ENCODE data around the gene CACNA1C. TPM values are rescaled to one million over a fixed set of nuclear protein-coding genes. Genes with fewer than 3 reads are reported as not detected.
A peak's percentile ranks its signal among the peaks of the same experiment; 100 is the strongest.

Gene CACNA1C
- total RNA-seq, 4 donors from 2014 or later = 0.38 to 2.4 (median 1.4) TPM

DNA sequence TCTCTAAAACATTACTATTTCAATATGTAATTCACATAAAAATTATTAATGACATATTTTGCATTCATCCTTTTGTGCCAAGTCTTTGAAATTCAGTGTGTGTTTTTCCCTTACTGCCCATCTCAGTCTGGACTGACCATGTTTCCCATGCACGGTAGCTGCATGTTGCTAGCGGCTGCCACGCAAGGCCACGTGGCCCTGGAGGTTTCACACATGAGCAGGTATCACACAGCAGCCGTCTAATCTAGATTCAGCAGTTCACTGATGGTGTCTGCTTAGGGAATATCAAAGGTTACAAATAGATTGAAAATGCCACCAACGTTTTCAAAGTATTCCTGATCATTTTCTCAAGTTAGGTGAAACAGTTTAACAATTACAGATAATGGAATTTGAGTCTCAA lies 507.1 kb downstream of the CACNA1C start:
- no peak for DNase-seq (ENCODE audit: low spot score in 2 of 2)
- WGBS, 2 donors = 86 to 88% methylated on average over 6 of the region's 6 CpGs
- TF ChIP-seq, protein P1, sequence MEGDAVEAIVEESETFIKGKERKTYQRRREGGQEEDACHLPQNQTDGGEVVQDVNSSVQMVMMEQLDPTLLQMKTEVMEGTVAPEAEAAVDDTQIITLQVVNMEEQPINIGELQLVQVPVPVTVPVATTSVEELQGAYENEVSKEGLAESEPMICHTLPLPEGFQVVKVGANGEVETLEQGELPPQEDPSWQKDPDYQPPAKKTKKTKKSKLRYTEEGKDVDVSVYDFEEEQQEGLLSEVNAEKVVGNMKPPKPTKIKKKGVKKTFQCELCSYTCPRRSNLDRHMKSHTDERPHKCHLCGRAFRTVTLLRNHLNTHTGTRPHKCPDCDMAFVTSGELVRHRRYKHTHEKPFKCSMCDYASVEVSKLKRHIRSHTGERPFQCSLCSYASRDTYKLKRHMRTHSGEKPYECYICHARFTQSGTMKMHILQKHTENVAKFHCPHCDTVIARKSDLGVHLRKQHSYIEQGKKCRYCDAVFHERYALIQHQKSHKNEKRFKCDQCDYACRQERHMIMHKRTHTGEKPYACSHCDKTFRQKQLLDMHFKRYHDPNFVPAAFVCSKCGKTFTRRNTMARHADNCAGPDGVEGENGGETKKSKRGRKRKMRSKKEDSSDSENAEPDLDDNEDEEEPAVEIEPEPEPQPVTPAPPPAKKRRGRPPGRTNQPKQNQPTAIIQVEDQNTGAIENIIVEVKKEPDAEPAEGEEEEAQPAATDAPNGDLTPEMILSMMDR (IDR thresholded peaks at IDR 0.05) = no peak
- no peak for TF ChIP-seq POLR2A (IDR thresholded peaks at IDR 0.05)
- intact Hi-C loops (cut with DNase I; ENCODE audit: low total_unique reads) = no loop called here
- H3K4me3 ChIP-seq (ENCODE audit: low read depth, poor library complexity, severe bottlenecking) = no peak overlapping the region

DNA sequence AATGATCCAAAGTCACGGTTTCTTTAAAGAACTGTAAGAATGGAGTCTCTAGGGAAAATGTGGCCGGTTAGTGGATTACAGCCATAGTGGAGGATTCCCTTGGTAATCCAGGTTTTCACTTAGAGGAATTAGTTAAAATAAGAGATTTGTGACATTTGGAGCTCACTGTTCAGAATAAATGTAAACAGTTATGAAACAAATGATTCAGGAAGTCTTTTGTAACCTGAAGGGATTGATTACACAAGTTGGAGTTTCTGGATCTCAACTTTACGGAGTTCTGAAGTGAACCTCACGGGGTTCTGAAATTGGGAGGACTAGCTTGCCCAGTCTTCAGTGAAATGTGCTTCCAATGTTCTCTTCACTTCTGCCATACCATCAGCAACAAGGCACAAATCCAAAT lies 507.6 kb downstream of the CACNA1C start:
- WGBS, 2 donors = 84 to 87% methylated on average over 4 of the region's 4 CpGs
- DNase-seq (ENCODE audit: low spot score in 2 of 2) = no peak
- no peak overlapping the region for H3K4me3 ChIP-seq (ENCODE audit: low read depth, poor library complexity, severe bottlenecking)
- TF ChIP-seq, protein P1 (IDR thresholded peaks at IDR 0.05) = no peak
- no peak for TF ChIP-seq POLR2A (IDR thresholded peaks at IDR 0.05)
- intact Hi-C loops (cut with DNase I; ENCODE audit: low total_unique reads) = no loop called here

DNA sequence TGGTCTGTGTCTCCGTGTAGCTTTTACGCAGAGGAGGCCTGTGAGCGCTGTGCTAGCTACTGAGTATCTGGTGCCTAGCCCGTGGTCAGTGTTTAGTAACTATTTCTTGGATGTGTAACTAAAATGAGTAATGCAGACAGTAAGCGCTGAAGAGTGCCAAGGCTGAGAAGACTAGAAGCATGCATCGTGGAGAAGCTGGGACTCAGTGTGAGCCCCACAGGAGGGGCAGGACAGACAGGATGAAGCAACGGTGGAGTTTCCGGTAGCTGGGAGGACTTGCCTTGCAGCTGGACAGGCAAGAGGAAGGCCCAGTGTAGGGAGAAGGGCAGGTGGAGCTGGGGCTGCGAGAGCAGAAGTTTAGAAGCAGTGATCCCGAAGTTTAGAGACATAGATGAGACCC lies 508.6 kb downstream of the CACNA1C start:
- DNase-seq (ENCODE audit: low spot score in 2 of 2) = peak in 1 of 2 donors; percentile 73
- 88 to 89% methylated on average over 10 of the region's 10 CpGs for WGBS, 2 donors
- intact Hi-C loops (cut with DNase I; ENCODE audit: low total_unique reads) = no loop called here
- no peak overlapping the region for H3K4me3 ChIP-seq (ENCODE audit: low read depth, poor library complexity, severe bottlenecking)
- TF ChIP-seq, protein P1 (IDR thresholded peaks at IDR 0.05) = no peak

DNA sequence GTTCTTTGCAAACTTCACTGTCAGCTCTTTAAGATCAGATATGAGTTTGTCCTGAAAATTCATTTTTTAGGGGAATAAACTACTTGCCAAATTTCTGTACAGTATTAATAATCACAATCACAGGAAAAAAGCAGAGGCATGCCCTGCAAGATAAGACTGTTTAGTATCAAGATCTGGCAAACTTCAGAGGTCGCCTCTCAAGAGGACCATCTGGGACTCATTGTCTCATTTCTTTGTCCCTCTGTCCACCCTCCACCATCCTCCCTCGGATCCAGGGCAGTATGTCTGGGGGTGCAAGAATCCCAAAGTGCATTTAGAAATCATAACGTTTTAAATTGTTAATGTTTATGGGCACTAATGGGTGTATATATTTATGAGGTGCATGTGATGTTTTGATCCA lies 509.6 kb downstream of the CACNA1C start:
- DNase-seq (ENCODE audit: low spot score in 2 of 2) = no peak
- 65 to 68% methylated on average over 3 of the region's 3 CpGs for WGBS, 2 donors
- no peak overlapping the region for H3K4me3 ChIP-seq (ENCODE audit: low read depth, poor library complexity, severe bottlenecking)
- intact Hi-C loops (cut with DNase I; ENCODE audit: low total_unique reads) = no loop called here
- no peak for TF ChIP-seq POLR2A (IDR thresholded peaks at IDR 0.05)
- TF ChIP-seq, protein P1 (IDR thresholded peaks at IDR 0.05) = no peak

DNA sequence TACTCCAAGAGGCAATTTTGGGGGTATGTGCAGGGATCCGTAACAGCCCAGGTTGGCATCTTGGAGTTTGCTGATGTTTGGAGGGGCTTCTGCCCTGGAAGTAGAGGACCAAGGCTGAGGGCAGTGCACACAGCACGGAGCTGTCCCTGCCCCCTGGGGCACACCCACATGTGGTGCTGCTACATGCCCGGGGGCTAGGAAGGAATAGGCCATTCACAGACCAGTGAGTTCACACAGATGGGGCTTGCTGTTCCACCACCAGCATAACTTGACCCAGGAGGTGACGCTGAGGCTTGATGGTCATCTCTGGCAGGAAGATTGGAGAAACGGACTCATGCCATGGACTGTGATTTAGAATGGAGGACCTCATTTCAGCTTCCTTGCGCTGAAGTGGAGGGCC lies 510.9 kb downstream of the CACNA1C start:
- WGBS, 2 donors = 89 to 92% methylated on average over 5 to 6 of the region's 6 CpGs
- TF ChIP-seq, protein P1 (IDR thresholded peaks at IDR 0.05) = no peak
- no peak for TF ChIP-seq POLR2A (IDR thresholded peaks at IDR 0.05)
- intact Hi-C loops (cut with DNase I; ENCODE audit: low total_unique reads) = no loop called here
- no peak for DNase-seq (ENCODE audit: low spot score in 2 of 2)
- no peak overlapping the region for H3K4me3 ChIP-seq (ENCODE audit: low read depth, poor library complexity, severe bottlenecking)

DNA sequence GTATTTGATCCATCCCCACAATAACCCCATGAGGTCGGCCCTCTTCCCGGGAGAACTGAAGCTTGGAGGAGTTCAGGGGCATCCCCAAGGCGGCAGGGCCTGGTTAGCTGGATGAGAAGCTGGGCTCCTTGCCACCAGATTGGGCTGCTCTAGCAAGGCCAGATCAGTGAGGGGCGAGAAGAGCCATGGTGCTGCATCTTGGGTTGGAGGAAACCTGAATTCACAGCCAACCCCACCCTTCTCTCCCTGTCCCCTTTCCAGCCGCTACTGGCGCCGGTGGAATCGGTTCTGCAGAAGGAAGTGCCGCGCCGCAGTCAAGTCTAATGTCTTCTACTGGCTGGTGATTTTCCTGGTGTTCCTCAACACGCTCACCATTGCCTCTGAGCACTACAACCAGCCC lies 513.4 kb downstream of the CACNA1C start:
- WGBS, 2 donors = 96 to 97% methylated on average over 12 of the region's 12 CpGs
- TF ChIP-seq, protein P1 (IDR thresholded peaks at IDR 0.05) = no peak
- no peak for TF ChIP-seq POLR2A (IDR thresholded peaks at IDR 0.05)
- intact Hi-C loops (cut with DNase I; ENCODE audit: low total_unique reads) = loop anchor here (5.0 kb wide), 1 partner anchor 309 kb away; no protein-coding TSS in a partner anchor
- DNase-seq (ENCODE audit: low spot score in 2 of 2) = peak in 1 of 2 donors; percentile 60
- H3K4me3 ChIP-seq (ENCODE audit: low read depth, poor library complexity, severe bottlenecking) = no peak overlapping the region
